A549 (cell line): ENCODE measurements around the gene FOXK1. TPM values are rescaled to one million over a fixed set of nuclear protein-coding genes. Genes with fewer than 3 reads are reported as not detected.

Source experiments
- ATAC-seq, 2 experiments: fragments of 200-7000 bp in 1 of 2; fragments of >200 bp in 1 of 2; cut with Nextera tagmentation in 1 of 2; cut with Tn5 transposase in 1 of 2; 3 replicates each; pipeline versions ENCODE4 v1.8.0 to v1.9.1; 2018 to 2020; ENCODE audit warnings: mild to moderate bottlenecking in 1 of 2, moderate library complexity in 1 of 2
- CTCF ChIA-PET: fragments of 300-600 bp; sonication (Branson Sonifier 250); formaldehyde crosslinking; extraction: SDS; loops from one replicate; lab custom pipeline; 2021; ENCODE audit warnings: antibody characterized with exemption, inconsistent platforms; lab: Yijun Ruan, JAX
- POLR2A ChIA-PET: fragments of 350-600 bp; formaldehyde crosslinking; extraction: SDS; loops from one replicate; lab custom pipeline; 2021; ENCODE audit warnings: antibody characterized with exemption, inconsistent platforms; lab: Yijun Ruan, JAX
- DNase-seq, 2 experiments: peaks; one replicate each; pipeline versions ENCODE4 v3.0.0 to v3.0.0-alpha.2; 2011 to 2016; ENCODE audit warnings: low read depth in 1 of 2, low spot score in 1 of 2
- FAIRE-seq: peaks from 2 replicates; lab custom pipeline; 2011; peaks lifted over from hg19 to GRCh38; lab: Jason Lieb, UNC
- H3K27ac ChIP-seq, 2 experiments: fragments of >200 bp; sonication (Bioruptor Twin); formaldehyde crosslinking; 3 replicates each; pipeline ENCODE4 v1.5.1; 2016 to 2017
- H3K4me1 ChIP-seq: fragments of >200 bp; sonication (Bioruptor Twin); formaldehyde crosslinking; 3 replicates; pipeline ENCODE4 v1.6.1; 2016
- H3K4me2 ChIP-seq: fragments of >200 bp; sonication (Bioruptor Twin); formaldehyde crosslinking; 3 replicates; pipeline ENCODE4 v1.6.1; 2016
- H3K4me3 ChIP-seq: fragments of >200 bp; sonication (Bioruptor Twin); formaldehyde crosslinking; 3 replicates; pipeline ENCODE4 v1.5.1; 2016
- H3K9me3 ChIP-seq: fragments of >200 bp; sonication (Bioruptor Twin); formaldehyde crosslinking; 3 replicates; pipeline ENCODE4 v1.6.1; 2016
- ATOH8 ChIP-seq: fragments of 250-450 bp; sonication (Bioruptor Pico); IDR thresholded peaks from 2 replicates; pipeline ENCODE4 v1.5.0; 2020; ENCODE audit warnings: low read depth, mild to moderate bottlenecking, moderate library complexity
- BHLHE40 ChIP-seq: IDR thresholded peaks from 2 replicates; pipeline ENCODE4 v1.6.1; 2012; ENCODE audit warnings: low read depth, low read length, inconsistent platforms
- CBX2 ChIP-seq: fragments of 200-600 bp; sonication (generic); IDR thresholded peaks from 2 replicates; pipeline ENCODE4 v1.6.1; 2016; ENCODE audit warnings: low read depth, mild to moderate bottlenecking, borderline replicate concordance
- CHD2 ChIP-seq: fragments of 150-350 bp; IDR thresholded peaks from 2 replicates; pipeline ENCODE4 v1.6.1; 2014; ENCODE audit warnings: low read length; ENCODE audit not compliant: partially characterized antibody
- CTCF ChIP-seq: fragments of >200 bp; sonication (Bioruptor Twin); formaldehyde crosslinking; IDR thresholded peaks from 3 replicates; pipeline ENCODE4 v1.5.1; 2016
- E2F6 ChIP-seq: IDR thresholded peaks from 2 replicates; pipeline ENCODE4 v1.6.1; 2012; ENCODE audit warnings: low read depth, borderline replicate concordance
- EHF ChIP-seq: fragments of 250-450 bp; sonication (Bioruptor Pico); IDR thresholded peaks from 2 replicates; pipeline ENCODE4 v1.5.0; 2020; ENCODE audit warnings: mild to moderate bottlenecking
- EP300 ChIP-seq, 2 experiments: fragments of >200 bp; sonication (Bioruptor Twin); formaldehyde crosslinking; IDR thresholded peaks; 2 replicates in 1 of 2; 3 replicates in 1 of 2; pipeline ENCODE4 v1.6.1; 2016 to 2017
- FOSL2 ChIP-seq, 2 experiments: fragments of 450-650 bp in 1 of 2; fragments of >200 bp in 1 of 2; sonication (Bioruptor Twin) in 1 of 2; formaldehyde crosslinking; IDR thresholded peaks; 2 replicates each; pipeline versions ENCODE4 v1.5.0 to v1.6.1; 2016 to 2020; ENCODE audit warnings: mild to moderate bottlenecking in 1 of 2, moderate library complexity in 1 of 2
- FOXS1 ChIP-seq: fragments of 250-450 bp; sonication (Bioruptor Pico); IDR thresholded peaks from 2 replicates; pipeline ENCODE4 v1.5.0; 2020; ENCODE audit warnings: mild to moderate bottlenecking, moderate library complexity
- GATA3 ChIP-seq: IDR thresholded peaks from 2 replicates; pipeline ENCODE4 v1.6.1; 2012; ENCODE audit warnings: borderline replicate concordance
- HES2 ChIP-seq: fragments of >200 bp; sonication (Bioruptor Twin); formaldehyde crosslinking; IDR thresholded peaks from 2 replicates; pipeline ENCODE4 v1.6.1; 2016
- HEYL ChIP-seq: fragments of 250-450 bp; sonication (Bioruptor Pico); IDR thresholded peaks from 2 replicates; pipeline ENCODE4 v1.8.0; 2021; ENCODE audit warnings: mild to moderate bottlenecking, moderate library complexity
- HMGXB4 ChIP-seq: fragments of 250-450 bp; sonication (Bioruptor Pico); IDR thresholded peaks from 2 replicates; pipeline ENCODE4 v1.5.0; 2021; ENCODE audit warnings: mild to moderate bottlenecking, moderate library complexity, borderline replicate concordance
- JUN ChIP-seq, 2 experiments: fragments of >200 bp; sonication (Bioruptor Twin); formaldehyde crosslinking; IDR thresholded peaks; 2 replicates in 1 of 2; 3 replicates in 1 of 2; pipeline ENCODE4 v1.6.1; 2016 to 2017
- JUNB ChIP-seq: fragments of >200 bp; sonication (Bioruptor Twin); formaldehyde crosslinking; IDR thresholded peaks from 2 replicates; pipeline ENCODE4 v1.6.1; 2016
- KDM5A ChIP-seq: fragments of 200-600 bp; sonication (generic); IDR thresholded peaks from 2 replicates; pipeline ENCODE4 v1.6.1; 2016; ENCODE audit warnings: antibody characterized with exemption, mild to moderate bottlenecking
- MAFK ChIP-seq: fragments of 450-650 bp; IDR thresholded peaks from 2 replicates; pipeline ENCODE4 v1.6.1; 2014; ENCODE audit not compliant: partially characterized antibody
- MAZ ChIP-seq: fragments of 150-350 bp; IDR thresholded peaks from 2 replicates; pipeline ENCODE4 v1.6.1; 2014; ENCODE audit warnings: antibody characterized with exemption, low read depth, low read length, borderline replicate concordance
- NR3C1 ChIP-seq: fragments of >200 bp; sonication (Bioruptor Twin); formaldehyde crosslinking; IDR thresholded peaks from 3 replicates; pipeline ENCODE4 v1.6.1; 2017
- POLR2A ChIP-seq: IDR thresholded peaks from 2 replicates; pipeline ENCODE4 v1.6.1; 2012; ENCODE audit warnings: mild to moderate bottlenecking, low read length
- POLR2AphosphoS2 ChIP-seq: conservative IDR thresholded peaks from 2 replicates; pipeline ENCODE4 v1.6.1; 2012; ENCODE audit warnings: low read length, improper control_type of control experiment, inconsistent platforms
- RFX5 ChIP-seq: fragments of 450-650 bp; IDR thresholded peaks from 2 replicates; pipeline ENCODE4 v1.7.1; 2014; ENCODE audit warnings: antibody characterized with exemption, mild to moderate bottlenecking, moderate library complexity
- RNF2 ChIP-seq: fragments of 200-600 bp; sonication (generic); IDR thresholded peaks from 2 replicates; pipeline ENCODE4 v1.6.1; 2016; ENCODE audit warnings: low read depth, mild to moderate bottlenecking, antibody characterized with exemption, moderate library complexity, borderline replicate concordance
- SMC3 ChIP-seq: fragments of >200 bp; sonication (Bioruptor Twin); formaldehyde crosslinking; IDR thresholded peaks from 3 replicates; pipeline ENCODE4 v1.6.1; 2018; ENCODE audit warnings: inconsistent platforms
- SREBF2 ChIP-seq: fragments of 450-650 bp; IDR thresholded peaks from 2 replicates; pipeline ENCODE4 v1.6.1; 2014; ENCODE audit warnings: mild to moderate bottlenecking, moderate library complexity
- TP53 ChIP-seq: fragments of 250-450 bp; sonication (Bioruptor Pico); IDR thresholded peaks from 2 replicates; pipeline ENCODE4 v1.5.0; 2021; ENCODE audit warnings: mild to moderate bottlenecking, moderate library complexity
- ZSCAN20 ChIP-seq: fragments of 250-450 bp; sonication (Bioruptor Pico); IDR thresholded peaks from 2 replicates; pipeline ENCODE4 v1.8.0; 2022; ENCODE audit warnings: mild to moderate bottlenecking, moderate library complexity
- WGBS: methylation state at CpG from one replicate; pipeline ENCODE4 v1.1.6; 2017; ENCODE audit errors: missing lambda C conversion rate; 5-methylcytosine and 5-hydroxymethylcytosine counted together
- polyA plus RNA-seq, 4 experiments: library from polyadenylated mRNA; depleted of rRNA in 3 of 4; stranded (reverse); fragments of >200 nt; fragmentation: RNase III in 1 of 4; extraction: RNeasy Plus Mini Kit Qiagen cat#74134 plus additional on column Dnase treatment in 1 of 4; gene quantifications; 2 replicates in 3 of 4; 3 replicates in 1 of 4; pipeline ENCODE4 v1.2.3, GENCODE V29; 2011 to 2017

FOXK1 gene
- polyA plus RNA-seq, 2 of the 4 experiments (the other 2 are of a cell fraction), result 6.8 to 10.9 TPM

- no peak for DNase-seq
- ATAC-seq, result no peak
- CTCF ChIA-PET, result interaction anchor here (1.0 to 3.7 kb wide), 6 partner anchors 10 to 49 kb away, joined by 3 to 20 read pairs (median 4); no protein-coding TSS in a partner anchor
- peak overlapping the region; percentile 21 to 99; a peak in 4 of 6 replicates for H3K27ac ChIP-seq
- FAIRE-seq, result no peak
- H3K4me3 ChIP-seq, result no peak overlapping the region
- POLR2A ChIA-PET, result interaction anchor here (0.9 kb wide), 1 partner anchor 10 kb away, joined by 3 read pairs; no protein-coding TSS in a partner anchor
- WGBS, result 92% methylated on average over 15 of the region's 15 CpGs
- TF ChIP-seq MAZ (no peak), HEYL (CRISPR knock-in tag) (no peak), FOXS1 (CRISPR knock-in tag) (no peak), CHD2 (no peak), POLR2A (no peak), EHF (CRISPR knock-in tag) (no peak), TP53 (CRISPR knock-in tag) (no peak), GATA3 (no peak), SREBF2 (no peak), SMC3 (no peak), POLR2AphosphoS2 (no peak), CBX2 (no peak), FOSL2 (IDR thresholded peaks at IDR 0.05) (no peak), FOSL2 (CRISPR knock-in tag; IDR thresholded peaks at IDR 0.05) (no peak), JUNB (no peak)
- H3K4me2 ChIP-seq, result no peak overlapping the region
- no peaks in the 10 kb centered on the region for H3K9me3 ChIP-seq
- H3K4me1 ChIP-seq, result peaks cover 16% of the 10 kb centered on the region
Observed at GRCh38 chr7:4733936-4734528, 51.9 kb downstream of the FOXK1 start.

- WGBS, result 90% methylated on average over 21 of the region's 23 CpGs
- CTCF ChIA-PET, result interaction anchor here (0.5 to 3.7 kb wide), 9 partner anchors 8 to 481 kb away, joined by 3 to 20 read pairs (median 5); no protein-coding TSS in a partner anchor
- ATAC-seq, result no peak
Observed at GRCh38 chr7:4734587-4735345, 52.7 kb downstream of the FOXK1 start.

More at GRCh38 chr7:4734587-4735345, 52.7 kb downstream of the FOXK1 start:
- POLR2A ChIA-PET, result no interaction called here
- Histone ChIP-seq H3K4me1 (peaks cover 23% of the 10 kb centered on the region), H3K4me3 (no peak overlapping the region), H3K27ac (peak overlapping the region; percentile 21 to 99; a peak in 4 of 6 replicates), H3K9me3 (no peaks in the 10 kb centered on the region), H3K4me2 (no peak overlapping the region)
- FAIRE-seq (no peak), DNase-seq (no peak)
- no peak for TF ChIP-seq HES2
- TF ChIP-seq RFX5, result no peak
- TF ChIP-seq JUN (IDR thresholded peaks at IDR 0.05), result no peak
- TF ChIP-seq CTCF, result no peak
- no peak for TF ChIP-seq EP300 (IDR thresholded peaks at IDR 0.05)
- no peak for TF ChIP-seq ZSCAN20
- no peak for TF ChIP-seq RNF2
- no peak for TF ChIP-seq ATOH8 (CRISPR knock-in tag)
- TF ChIP-seq HMGXB4, result no peak
- TF ChIP-seq POLR2AphosphoS2, result no peak
- TF ChIP-seq SMC3, result no peak
- no peak for TF ChIP-seq HEYL (CRISPR knock-in tag)
- TF ChIP-seq FOXS1 (CRISPR knock-in tag), result no peak
- TF ChIP-seq KDM5A, result no peak
- no peak for TF ChIP-seq E2F6
- no peak for TF ChIP-seq NR3C1
- TF ChIP-seq MAFK, result no peak
- no peak for TF ChIP-seq SREBF2
- no peak for TF ChIP-seq BHLHE40
